ENCODE results near the gene PRKCE.
A peak's percentile ranks its signal among the peaks of the same experiment; 100 is the strongest.

PRKCE gene

DNA sequence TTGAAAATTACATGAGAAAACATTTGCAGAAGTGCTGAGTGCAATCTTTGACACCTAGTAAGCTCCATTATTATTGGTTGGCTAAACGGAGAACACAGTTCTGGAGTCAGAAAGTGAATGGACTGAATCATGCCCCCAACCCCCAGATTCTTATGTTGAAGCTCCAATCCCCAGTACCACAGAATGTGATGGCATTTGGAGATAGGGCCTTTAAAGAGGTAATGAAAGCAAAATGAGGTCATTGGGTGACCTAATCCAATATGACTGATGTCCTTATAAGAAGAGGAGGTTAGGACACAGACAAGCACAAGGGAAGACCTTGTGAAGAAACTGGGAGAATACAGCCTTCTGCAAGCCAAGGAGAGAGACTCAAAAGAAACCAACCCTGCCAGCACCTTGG is 444.8 kb downstream of the PRKCE start:
- TF ChIP-seq, protein P1, sequence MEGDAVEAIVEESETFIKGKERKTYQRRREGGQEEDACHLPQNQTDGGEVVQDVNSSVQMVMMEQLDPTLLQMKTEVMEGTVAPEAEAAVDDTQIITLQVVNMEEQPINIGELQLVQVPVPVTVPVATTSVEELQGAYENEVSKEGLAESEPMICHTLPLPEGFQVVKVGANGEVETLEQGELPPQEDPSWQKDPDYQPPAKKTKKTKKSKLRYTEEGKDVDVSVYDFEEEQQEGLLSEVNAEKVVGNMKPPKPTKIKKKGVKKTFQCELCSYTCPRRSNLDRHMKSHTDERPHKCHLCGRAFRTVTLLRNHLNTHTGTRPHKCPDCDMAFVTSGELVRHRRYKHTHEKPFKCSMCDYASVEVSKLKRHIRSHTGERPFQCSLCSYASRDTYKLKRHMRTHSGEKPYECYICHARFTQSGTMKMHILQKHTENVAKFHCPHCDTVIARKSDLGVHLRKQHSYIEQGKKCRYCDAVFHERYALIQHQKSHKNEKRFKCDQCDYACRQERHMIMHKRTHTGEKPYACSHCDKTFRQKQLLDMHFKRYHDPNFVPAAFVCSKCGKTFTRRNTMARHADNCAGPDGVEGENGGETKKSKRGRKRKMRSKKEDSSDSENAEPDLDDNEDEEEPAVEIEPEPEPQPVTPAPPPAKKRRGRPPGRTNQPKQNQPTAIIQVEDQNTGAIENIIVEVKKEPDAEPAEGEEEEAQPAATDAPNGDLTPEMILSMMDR (IDR thresholded peaks at IDR 0.05; ENCODE audit: low read depth, low read length), result no peak
- H3K4me3 ChIP-seq (replicated peaks in 1 of 2; ENCODE audit: low read depth in 2 of 2, low read length in 2 of 2), result no peak overlapping the region
- peak in 1 of 2 donors; percentile 44 for DNase-seq (ENCODE audit: low read depth in 2 of 2)

DNA sequence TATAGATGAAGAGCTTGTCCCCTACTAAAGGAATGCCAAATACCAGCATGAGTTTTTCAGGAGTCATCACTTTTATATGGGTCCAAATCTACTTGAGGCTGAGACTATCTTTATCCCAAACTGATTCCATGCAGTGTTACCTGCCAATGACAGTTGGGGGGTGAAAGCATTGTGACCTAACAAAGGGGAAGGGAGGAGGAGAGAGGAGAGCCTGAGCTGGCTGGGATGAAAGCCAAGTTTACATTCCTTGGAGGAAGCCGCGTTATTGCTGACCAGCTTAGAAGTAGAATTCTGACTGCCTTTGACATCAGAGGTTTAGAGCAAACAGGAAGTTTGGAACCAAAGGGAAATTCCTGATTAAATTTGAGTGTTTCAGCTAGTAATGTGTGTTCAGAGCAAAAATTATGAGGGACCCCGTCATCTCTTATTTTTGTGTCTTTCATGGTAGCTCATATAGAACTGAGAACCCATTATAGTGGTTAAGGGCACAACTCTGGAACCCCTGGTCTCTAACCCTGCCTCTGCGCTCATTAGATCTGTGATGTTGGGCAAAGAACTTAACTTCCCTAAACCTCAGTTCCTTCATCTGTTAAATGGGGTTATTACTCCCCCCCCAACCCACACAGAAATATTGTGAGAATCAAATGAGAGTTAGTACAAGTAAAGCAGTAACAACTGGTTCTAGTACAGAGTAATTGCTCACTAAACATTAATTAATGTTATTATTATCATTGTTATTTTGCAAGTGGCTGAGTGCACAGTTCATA is 446.4 kb downstream of the PRKCE start:
- DNase-seq (ENCODE audit: low read depth in 2 of 2), result peak; percentile 99
- TF ChIP-seq, protein P1 (IDR thresholded peaks at IDR 0.05; ENCODE audit: low read depth, low read length), result no peak

DNA sequence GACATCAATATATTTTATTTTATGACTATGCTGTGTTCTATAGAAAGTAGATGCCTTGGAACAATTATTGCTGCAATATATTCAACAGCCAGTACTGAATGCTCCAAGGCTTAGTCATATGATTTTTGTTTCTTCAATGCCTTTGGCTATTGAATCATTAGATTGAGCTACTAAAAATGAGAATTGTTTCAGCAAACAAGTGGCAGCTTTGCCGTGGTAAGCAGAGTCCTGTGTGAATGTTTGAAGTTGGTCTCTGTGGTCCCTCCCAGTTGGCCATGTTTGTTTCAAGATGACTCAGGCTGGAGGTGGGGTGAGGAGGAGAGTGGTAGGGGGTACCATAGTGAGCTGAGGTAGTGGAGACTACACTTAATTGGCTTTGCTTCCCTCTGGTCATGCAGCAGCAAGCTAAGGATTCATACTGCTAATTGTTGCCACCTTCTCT is 447.2 kb downstream of the PRKCE start:
- DNase-seq (ENCODE audit: low read depth in 2 of 2), result peak; percentile 70 to 91
- TF ChIP-seq, protein P1 (IDR thresholded peaks at IDR 0.05; ENCODE audit: low read depth, low read length), result no peak
- no peak overlapping the region for H3K4me3 ChIP-seq (replicated peaks in 1 of 2; ENCODE audit: low read depth in 2 of 2, low read length in 2 of 2)

More for the DNA sequence above, 446.4 kb downstream of the PRKCE start:
- no peak overlapping the region for H3K4me3 ChIP-seq (replicated peaks in 1 of 2; ENCODE audit: low read depth in 2 of 2, low read length in 2 of 2)

DNA sequence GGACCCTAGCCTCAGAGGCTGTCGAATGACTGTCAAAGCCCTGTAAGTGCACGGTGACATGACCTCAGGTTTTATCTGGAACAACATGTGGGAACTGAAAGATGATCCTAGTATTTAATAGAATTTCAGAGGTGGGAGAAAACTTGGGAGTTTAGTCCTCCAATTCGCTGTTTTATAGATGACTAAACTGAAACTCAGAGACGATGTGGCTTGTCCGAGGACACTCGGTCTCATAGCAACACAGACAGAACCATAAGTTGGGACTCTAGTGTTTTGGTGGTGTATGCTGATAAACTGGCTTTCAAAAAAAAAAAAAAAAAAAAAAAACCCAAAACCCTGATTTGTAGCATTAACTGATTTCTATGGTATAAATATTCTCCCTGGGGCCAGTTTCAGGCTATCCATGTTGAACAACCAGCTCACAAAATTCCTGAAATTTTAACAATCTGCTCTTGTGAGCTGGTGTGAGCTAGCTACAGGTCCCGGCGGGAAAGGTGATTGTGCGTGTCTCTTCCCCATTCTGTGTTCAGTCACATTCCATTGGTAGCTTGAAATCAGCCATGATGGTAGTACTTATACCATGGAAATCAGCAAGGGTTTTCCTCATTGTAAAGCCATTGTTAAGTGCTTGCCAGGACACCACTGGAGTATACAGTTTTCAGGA is 450.2 kb downstream of the PRKCE start:
- TF ChIP-seq, protein P1 (IDR thresholded peaks at IDR 0.05; ENCODE audit: low read depth, low read length), result no peak
- no peak for DNase-seq (ENCODE audit: low read depth in 2 of 2)
- no peak overlapping the region for H3K4me3 ChIP-seq (replicated peaks in 1 of 2; ENCODE audit: low read depth in 2 of 2, low read length in 2 of 2)

DNA sequence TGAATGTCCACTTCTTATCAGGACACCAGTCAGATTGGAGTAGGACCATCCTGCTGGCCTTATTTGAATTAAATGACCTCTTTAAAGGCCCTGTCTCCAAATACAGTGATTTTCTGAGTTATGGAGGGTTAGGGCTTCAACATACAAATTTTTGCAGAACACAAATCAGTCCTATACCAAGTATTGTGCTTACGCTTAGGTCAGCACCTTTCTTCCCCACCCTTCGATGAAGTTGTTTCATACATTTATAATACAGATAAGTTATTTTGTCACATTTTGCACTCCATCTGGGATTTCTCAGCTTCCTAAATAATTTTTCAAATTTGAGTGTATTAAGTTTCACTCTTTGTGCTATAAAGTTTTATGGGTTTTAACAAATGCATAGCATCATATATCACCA is 455.2 kb downstream of the PRKCE start:
- no peak for DNase-seq (ENCODE audit: low read depth in 2 of 2)
- H3K4me3 ChIP-seq (replicated peaks in 1 of 2; ENCODE audit: low read depth in 2 of 2, low read length in 2 of 2), result no peak overlapping the region
- TF ChIP-seq, protein P1 (IDR thresholded peaks at IDR 0.05; ENCODE audit: low read depth, low read length), result no peak

DNA sequence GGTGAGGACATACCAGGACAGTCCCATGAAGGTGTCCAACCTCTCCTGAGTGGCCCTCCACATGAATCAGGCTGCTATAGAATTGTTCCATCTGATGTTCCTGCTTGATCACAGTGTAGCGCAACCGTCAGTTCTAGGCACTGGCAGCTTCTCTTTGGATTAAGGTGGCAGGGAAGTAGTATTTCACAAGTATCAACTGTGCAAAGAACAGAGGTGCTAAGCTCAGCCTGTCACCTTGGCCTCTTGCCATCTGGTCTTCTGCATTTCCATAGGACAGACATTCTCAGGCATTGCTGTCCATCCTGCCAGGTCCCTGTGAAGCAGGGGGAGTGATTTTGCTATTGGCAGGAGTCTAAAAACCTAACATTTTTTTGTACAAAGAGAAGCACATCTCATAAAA is 463.5 kb downstream of the PRKCE start:
- H3K4me3 ChIP-seq (replicated peaks in 1 of 2; ENCODE audit: low read depth in 2 of 2, low read length in 2 of 2), result no peak overlapping the region
- TF ChIP-seq, protein P1 (IDR thresholded peaks at IDR 0.05; ENCODE audit: low read depth, low read length), result no peak
- peak in 1 of 2 donors; percentile 36 for DNase-seq (ENCODE audit: low read depth in 2 of 2)
